ENCODE results near the gene TMED7. TPM values are rescaled to one million over a fixed set of nuclear protein-coding genes. Genes with fewer than 3 reads are reported as not detected.

TMED7 gene
- total and polyA plus RNA-seq, 4 donors, result 43.4 to 140 (median 65.8) TPM

DNA sequence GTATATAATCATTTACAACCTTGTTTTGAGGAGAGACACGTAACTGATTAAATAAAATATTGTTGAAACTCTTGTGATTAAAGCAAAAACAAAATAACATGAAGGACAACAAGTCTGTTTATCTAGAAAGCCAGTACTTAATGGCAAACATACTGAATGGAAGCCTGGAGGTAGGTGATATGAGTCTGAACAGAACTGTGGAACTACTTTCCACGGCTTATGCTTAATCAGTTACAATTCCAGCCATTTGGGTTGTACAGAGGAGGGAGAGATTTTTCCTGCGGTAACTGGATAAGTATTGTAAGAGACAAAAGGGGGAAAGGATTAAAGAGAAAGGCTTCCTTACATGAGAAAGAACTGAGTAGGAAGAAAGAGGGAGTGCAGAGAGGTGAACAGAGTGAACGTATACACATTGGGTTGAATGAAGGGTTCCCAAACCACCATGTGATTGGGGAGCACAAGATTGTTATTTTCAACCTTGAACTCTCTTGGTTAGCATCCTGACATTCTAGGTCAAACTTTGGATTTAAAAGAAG, 4.4 kb downstream of the TMED7 start:
- no peak overlapping the region for H3K4me3 ChIP-seq (ENCODE audit: low read depth in 1 of 3, low read length in 3 of 3)
- H3K27me3 ChIP-seq (ENCODE audit: control insufficient read depth in 4 of 4, insufficient read depth in 4 of 4, low read length in 3 of 4), result no peaks in the 10 kb centered on the region
- TF ChIP-seq, protein P1, sequence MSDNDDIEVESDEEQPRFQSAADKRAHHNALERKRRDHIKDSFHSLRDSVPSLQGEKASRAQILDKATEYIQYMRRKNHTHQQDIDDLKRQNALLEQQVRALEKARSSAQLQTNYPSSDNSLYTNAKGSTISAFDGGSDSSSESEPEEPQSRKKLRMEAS (IDR thresholded peaks at IDR 0.05), result no peak
- TF ChIP-seq NR2F2 (IDR thresholded peaks at IDR 0.05), result no peak
- no peak for TF ChIP-seq RAD21 (IDR thresholded peaks at IDR 0.05)
- no peak for TF ChIP-seq SP1 (IDR thresholded peaks at IDR 0.05)
- no peak for TF ChIP-seq GABPA (IDR thresholded peaks at IDR 0.05 in 1 of 2, conservative IDR thresholded peaks at IDR 0.05 in 1 of 2)
- TF ChIP-seq YY1 (IDR thresholded peaks at IDR 0.05), result no peak
- no peak for TF ChIP-seq FOXA2 (IDR thresholded peaks at IDR 0.05)
- TF ChIP-seq EGR1 (IDR thresholded peaks at IDR 0.05; ENCODE audit: low read depth in 2 of 2), result no peak
- no peak for TF ChIP-seq TAF1 (conservative IDR thresholded peaks at IDR 0.05)
- TF ChIP-seq, protein P2, sequence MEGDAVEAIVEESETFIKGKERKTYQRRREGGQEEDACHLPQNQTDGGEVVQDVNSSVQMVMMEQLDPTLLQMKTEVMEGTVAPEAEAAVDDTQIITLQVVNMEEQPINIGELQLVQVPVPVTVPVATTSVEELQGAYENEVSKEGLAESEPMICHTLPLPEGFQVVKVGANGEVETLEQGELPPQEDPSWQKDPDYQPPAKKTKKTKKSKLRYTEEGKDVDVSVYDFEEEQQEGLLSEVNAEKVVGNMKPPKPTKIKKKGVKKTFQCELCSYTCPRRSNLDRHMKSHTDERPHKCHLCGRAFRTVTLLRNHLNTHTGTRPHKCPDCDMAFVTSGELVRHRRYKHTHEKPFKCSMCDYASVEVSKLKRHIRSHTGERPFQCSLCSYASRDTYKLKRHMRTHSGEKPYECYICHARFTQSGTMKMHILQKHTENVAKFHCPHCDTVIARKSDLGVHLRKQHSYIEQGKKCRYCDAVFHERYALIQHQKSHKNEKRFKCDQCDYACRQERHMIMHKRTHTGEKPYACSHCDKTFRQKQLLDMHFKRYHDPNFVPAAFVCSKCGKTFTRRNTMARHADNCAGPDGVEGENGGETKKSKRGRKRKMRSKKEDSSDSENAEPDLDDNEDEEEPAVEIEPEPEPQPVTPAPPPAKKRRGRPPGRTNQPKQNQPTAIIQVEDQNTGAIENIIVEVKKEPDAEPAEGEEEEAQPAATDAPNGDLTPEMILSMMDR (IDR thresholded peaks at IDR 0.05; ENCODE audit: low read depth, low read length, missing input control), result no peak
- no peak for TF ChIP-seq FOXA1 (IDR thresholded peaks at IDR 0.05)
- no peak for TF ChIP-seq RXRA (IDR thresholded peaks at IDR 0.05)
- no peak for TF ChIP-seq ATF3 (IDR thresholded peaks at IDR 0.05)
- no peak for TF ChIP-seq JUND (IDR thresholded peaks at IDR 0.05)
- TF ChIP-seq HNF4G (IDR thresholded peaks at IDR 0.05), result no peak
- H3K4me1 ChIP-seq (ENCODE audit: control insufficient read depth in 4 of 4, insufficient read depth in 4 of 4, low read length in 3 of 4), result peaks cover 15 to 30% (median 24%) of the 10 kb centered on the region in 4 donors
- peaks cover 0 to 28% (median 20%) of the 10 kb centered on the region in 4 donors for H3K36me3 ChIP-seq (ENCODE audit: control insufficient read depth in 4 of 4, insufficient read depth in 3 of 4, low read depth in 1 of 4, low read length in 3 of 4)
- H3K9me3 ChIP-seq (ENCODE audit: control insufficient read depth in 4 of 4, low read length in 3 of 4), result no peaks in the 10 kb centered on the region
- no peak overlapping the region for H3K9ac ChIP-seq (ENCODE audit: low read depth in 1 of 2, low read length in 2 of 2)
- WGBS, result 86% methylated on average over 4 of the region's 4 CpGs
- H3K27ac ChIP-seq (ENCODE audit: low read depth in 1 of 2, low read length in 2 of 2), result no peak overlapping the region
- DNase-seq (ENCODE audit: low spot score), result no peak

DNA sequence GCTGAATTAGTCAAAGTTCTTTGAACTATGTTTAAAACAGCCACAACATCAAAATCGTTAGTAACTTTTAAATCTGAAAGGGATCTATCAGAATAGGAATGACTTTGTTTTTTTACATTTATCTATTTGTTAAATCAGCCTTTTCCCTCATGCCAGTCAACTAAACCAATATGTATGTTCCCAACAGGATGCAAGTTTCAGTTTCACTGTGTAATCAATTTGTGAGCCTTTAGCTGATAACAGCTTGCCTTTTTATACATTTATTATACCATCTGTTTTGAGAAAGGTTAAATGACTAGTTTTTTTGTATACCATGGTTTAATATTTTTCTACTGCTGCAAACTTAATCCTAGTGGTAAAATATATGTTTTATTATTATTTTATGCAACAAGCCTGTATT, 8.9 kb downstream of the TMED7 start:
- no peak overlapping the region for H3K27ac ChIP-seq (ENCODE audit: low read depth in 1 of 2, low read length in 2 of 2)
- 27% methylated on average over 1 of the region's 1 CpG for WGBS
- no peak overlapping the region for H3K9ac ChIP-seq (ENCODE audit: low read depth in 1 of 2, low read length in 2 of 2)
- TF ChIP-seq ATF3 (IDR thresholded peaks at IDR 0.05), result no peak
- TF ChIP-seq RXRA (IDR thresholded peaks at IDR 0.05), result no peak
- TF ChIP-seq ZBTB33 (IDR thresholded peaks at IDR 0.05), result no peak
- TF ChIP-seq RAD21 (IDR thresholded peaks at IDR 0.05), result no peak
- no peak for TF ChIP-seq YY1 (IDR thresholded peaks at IDR 0.05)
- TF ChIP-seq HNF4G (IDR thresholded peaks at IDR 0.05), result no peak
- no peak for TF ChIP-seq TAF1 (conservative IDR thresholded peaks at IDR 0.05)
- no peak for TF ChIP-seq SP1 (IDR thresholded peaks at IDR 0.05)
- no peak for TF ChIP-seq REST (IDR thresholded peaks at IDR 0.05)
- no peak for TF ChIP-seq NR2F2 (IDR thresholded peaks at IDR 0.05)
- TF ChIP-seq JUND (IDR thresholded peaks at IDR 0.05), result no peak
- TF ChIP-seq FOXA2 (IDR thresholded peaks at IDR 0.05), result no peak
- H3K4me1 ChIP-seq (ENCODE audit: control insufficient read depth in 4 of 4, insufficient read depth in 4 of 4, low read length in 3 of 4), result peaks cover 0 to 3% (median 0%) of the 10 kb centered on the region in 4 donors
- H3K27me3 ChIP-seq (ENCODE audit: control insufficient read depth in 4 of 4, insufficient read depth in 4 of 4, low read length in 3 of 4), result no peaks in the 10 kb centered on the region
- DNase-seq (ENCODE audit: low spot score), result no peak
- no peaks in the 10 kb centered on the region for H3K9me3 ChIP-seq (ENCODE audit: control insufficient read depth in 4 of 4, low read length in 3 of 4)
- H3K4me3 ChIP-seq (ENCODE audit: low read depth in 1 of 3, low read length in 3 of 3), result no peak overlapping the region
- peaks cover 0 to 57% (median 41%) of the 10 kb centered on the region in 4 donors for H3K36me3 ChIP-seq (ENCODE audit: control insufficient read depth in 4 of 4, insufficient read depth in 3 of 4, low read depth in 1 of 4, low read length in 3 of 4)
